Activated CD8-positive, alpha-beta T cell treated with anti-CD3 and anti-CD28 coated beads, Interleukin-2, amount 10 ng/mL, durations not matched to agents 7 days and 5 days (primary cell): Measurements from ENCODE around the gene PRXL2C. TPM values are rescaled to one million over a fixed set of nuclear protein-coding genes. Genes with fewer than 3 reads are reported as not detected.
"Not testable (repeated sequence)": the region's sequence is repeated elsewhere in the genome, so short reads cannot be mapped to it uniquely, and the experiment has no call there.

Source experiments
- ATAC-seq: fragments of 150-1000 bp; cut with Tn5 transposase; one replicate; pipeline ENCODE4 v1.10.0; 2021; ENCODE audit warnings: moderate library complexity
- CTCF ChIA-PET: fragments of 350-600 bp; sonication (Branson Sonifier 250); formaldehyde crosslinking; loops from one replicate; lab custom pipeline; 2021; ENCODE audit warnings: antibody characterized with exemption; lab: Charles Lee
- POLR2A ChIA-PET: fragments of 350-600 bp; sonication (Branson Sonifier 250); formaldehyde crosslinking; loops from one replicate; lab custom pipeline; 2021; ENCODE audit warnings: antibody characterized with exemption; lab: Charles Lee
- DNase-seq: peaks from one replicate; pipeline ENCODE4 v3.0.0-alpha.2; 2020
- H3K27ac Mint-ChIP-seq: one replicate; pipeline ENCODE4 v1.8.0; 2021; ENCODE audit warnings: mild to moderate bottlenecking, mixed read lengths
- H3K27me3 Mint-ChIP-seq: one replicate; pipeline ENCODE4 v1.8.0; 2021; ENCODE audit warnings: low read depth, mixed read lengths
- H3K36me3 Mint-ChIP-seq: one replicate; pipeline ENCODE4 v1.8.0; 2021; ENCODE audit warnings: low read depth, mixed read lengths
- H3K4me1 Mint-ChIP-seq: one replicate; pipeline ENCODE4 v1.8.0; 2021; ENCODE audit warnings: low read depth, mixed read lengths
- H3K4me3 Mint-ChIP-seq: one replicate; pipeline ENCODE4 v1.8.0; 2021; ENCODE audit warnings: mild to moderate bottlenecking, mixed read lengths
- H3K9me3 Mint-ChIP-seq: one replicate; pipeline ENCODE4 v1.8.0; 2022; ENCODE audit warnings: mixed read lengths; ENCODE audit not compliant: insufficient read depth
- total RNA-seq, 2 experiments: library from RNA; stranded (reverse); gene quantifications; one replicate each; pipeline ENCODE4 v1.2.3, GENCODE V29; 2021

Gene PRXL2C
- total RNA-seq, 2 experiments from 2014 or later = 3.8 to 5.4 TPM

- ATAC-seq (no peak), DNase-seq (no peak)
- Mint-ChIP-seq H3K36me3 (peaks cover 1% of the 10 kb centered on the region), H3K4me3 (no peak overlapping the region), H3K27ac (no peak overlapping the region), H3K9me3 (no peaks in the 10 kb centered on the region), H3K4me1 (no peaks in the 10 kb centered on the region), H3K27me3 (no peaks in the 10 kb centered on the region)
- POLR2A ChIA-PET = no interaction called here
- CTCF ChIA-PET = interaction anchor here (0.9 kb wide), 1 partner anchor 202 kb away, joined by 3 read pairs; no protein-coding TSS in a partner anchor
Observed at GRCh38 chr9:96644137-96644536, 11.0 kb downstream of the PRXL2C start.

DNA sequence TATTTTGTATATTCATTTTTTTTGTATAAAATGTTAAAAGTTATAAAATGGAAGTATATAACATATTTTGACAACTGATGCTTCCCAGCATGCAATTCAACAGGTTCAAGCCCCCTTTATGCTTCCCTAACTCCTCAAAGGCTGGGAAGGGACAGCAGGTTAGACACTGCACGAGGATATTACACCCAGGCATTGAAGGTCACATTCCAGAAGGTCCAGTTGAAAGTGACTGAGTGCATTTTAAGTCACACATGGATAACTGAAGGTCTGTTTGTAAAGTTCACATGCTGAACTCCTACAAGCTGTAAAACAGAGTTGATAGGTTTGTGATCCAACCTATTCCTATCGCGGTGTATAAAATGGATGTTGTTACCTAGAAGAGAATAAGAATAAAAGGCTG is 13.6 kb downstream of the PRXL2C start:
- Mint-ChIP-seq H3K27ac (no peak overlapping the region), H3K27me3 (peaks cover 5% of the 10 kb centered on the region), H3K36me3 (peaks cover 1% of the 10 kb centered on the region), H3K4me1 (no peaks in the 10 kb centered on the region), H3K9me3 (no peaks in the 10 kb centered on the region), H3K4me3 (no peak overlapping the region)
- CTCF ChIA-PET = no interaction called here
- POLR2A ChIA-PET = no interaction called here
- ATAC-seq (no peak), DNase-seq (no peak)

DNA sequence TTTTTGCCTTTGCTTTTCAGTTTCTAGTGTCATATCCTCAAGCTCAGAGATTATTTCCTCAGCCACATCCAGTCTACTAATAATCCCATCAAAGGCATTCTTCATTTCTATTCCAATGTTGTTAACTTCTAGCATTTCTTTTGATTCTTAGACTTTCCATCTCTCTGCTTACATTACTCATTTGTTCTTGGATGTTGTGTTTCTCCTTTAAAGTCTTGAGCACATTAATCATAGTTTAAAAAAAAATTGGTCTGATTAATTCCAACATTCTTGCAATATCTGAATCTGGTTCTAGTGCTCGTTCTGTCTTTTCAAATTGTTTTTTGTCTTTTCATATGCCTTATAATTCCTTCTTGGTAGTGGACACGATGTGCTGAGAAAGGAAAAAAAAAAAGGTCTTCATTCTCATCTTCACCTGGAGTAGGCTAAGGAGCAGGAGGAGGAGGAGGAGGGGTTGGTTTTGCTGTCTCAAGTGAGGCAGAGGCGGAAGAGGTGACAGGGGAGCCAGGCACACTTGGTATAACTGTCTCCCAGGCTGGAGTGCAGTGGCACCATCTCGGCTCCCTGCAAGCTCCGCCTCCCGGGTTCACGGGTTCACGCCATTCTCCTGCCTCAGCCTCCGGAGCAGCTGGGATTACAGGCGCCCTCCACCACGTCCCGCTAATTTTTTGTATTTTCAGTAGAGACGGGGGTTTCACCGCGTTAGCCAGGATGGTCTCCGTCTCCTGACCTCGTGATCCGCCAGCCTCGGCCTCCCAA is 16.3 kb downstream of the PRXL2C start:
- ChIA-PET POLR2A (no interaction called here), CTCF (no interaction called here)
- Mint-ChIP-seq H3K4me1 (no peaks in the 10 kb centered on the region), H3K4me3 (no peak overlapping the region), H3K27me3 (peaks cover 12% of the 10 kb centered on the region), H3K36me3 (peaks cover 1% of the 10 kb centered on the region), H3K27ac (no peak overlapping the region), H3K9me3 (no peaks in the 10 kb centered on the region)
- ATAC-seq = no peak
- DNase-seq = no peak

- Mint-ChIP-seq H3K27me3 (peaks cover 15% of the 10 kb centered on the region), H3K4me3 (no peak overlapping the region), H3K9me3 (no peaks in the 10 kb centered on the region), H3K4me1 (no peaks in the 10 kb centered on the region), H3K27ac (no peak overlapping the region), H3K36me3 (no peaks in the 10 kb centered on the region)
- no peak for DNase-seq
- POLR2A ChIA-PET = no interaction called here
- CTCF ChIA-PET = no interaction called here
- ATAC-seq = no peak
Observed at GRCh38 chr9:96636368-96636767, 18.7 kb downstream of the PRXL2C start.

GRCh38 chr9:96633579-96633978 is 21.5 kb downstream of the PRXL2C start:
- H3K27ac Mint-ChIP-seq, H3K4me1 Mint-ChIP-seq, H3K4me3 Mint-ChIP-seq, DNase-seq, H3K36me3 Mint-ChIP-seq, POLR2A ChIA-PET, ATAC-seq, H3K9me3 Mint-ChIP-seq: not testable (repeated sequence)
- peaks cover 21% of the 10 kb centered on the region for H3K27me3 Mint-ChIP-seq
- CTCF ChIA-PET = interaction anchor here (0.7 kb wide), 1 partner anchor 316 kb away, joined by 3 read pairs; no protein-coding TSS in a partner anchor

- Mint-ChIP-seq H3K27ac (no peak overlapping the region), H3K4me3 (no peak overlapping the region), H3K36me3 (no peaks in the 10 kb centered on the region), H3K9me3 (no peaks in the 10 kb centered on the region), H3K27me3 (peaks cover 12% of the 10 kb centered on the region), H3K4me1 (no peaks in the 10 kb centered on the region)
- DNase-seq (no peak), ATAC-seq (no peak)
- CTCF ChIA-PET = no interaction called here
- POLR2A ChIA-PET = no interaction called here
Observed at GRCh38 chr9:96626912-96627311, 28.2 kb downstream of the PRXL2C start.

DNA sequence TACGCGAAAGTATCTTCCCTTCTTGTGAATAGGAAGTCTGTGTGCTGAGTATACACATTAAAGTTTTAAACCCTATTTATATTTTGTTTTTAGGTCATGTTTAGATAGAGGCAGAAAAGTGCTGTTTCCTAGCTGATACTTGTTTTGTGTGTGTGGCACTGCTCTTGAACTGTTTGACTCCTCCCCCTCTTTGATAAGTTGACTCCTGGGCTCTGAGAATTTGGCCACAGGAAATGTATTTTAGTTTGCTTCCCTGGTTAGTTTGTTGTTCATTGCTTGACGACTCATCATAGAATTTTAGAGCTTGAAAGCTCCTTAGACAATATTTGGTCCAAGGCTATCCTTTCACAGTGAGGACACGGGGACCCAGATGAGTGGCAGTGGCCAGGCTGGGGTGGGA is 33.5 kb downstream of the PRXL2C start:
- peaks cover 8% of the 10 kb centered on the region for H3K4me1 Mint-ChIP-seq
- ATAC-seq (no peak), DNase-seq (no peak)
- H3K27ac Mint-ChIP-seq = no peak overlapping the region
- peaks cover 38% of the 10 kb centered on the region for H3K27me3 Mint-ChIP-seq
- H3K36me3 Mint-ChIP-seq = no peaks in the 10 kb centered on the region
- CTCF ChIA-PET = no interaction called here
- POLR2A ChIA-PET = no interaction called here
- no peaks in the 10 kb centered on the region for H3K9me3 Mint-ChIP-seq
- H3K4me3 Mint-ChIP-seq = no peak overlapping the region

GRCh38 chr9:96620832-96621269 is 34.3 kb downstream of the PRXL2C start:
- no peaks in the 10 kb centered on the region for H3K36me3 Mint-ChIP-seq
- DNase-seq (no peak), ATAC-seq (no peak)
- H3K4me1 Mint-ChIP-seq = peaks cover 8% of the 10 kb centered on the region
- ChIA-PET POLR2A (no interaction called here), CTCF (no interaction called here)
- H3K27ac Mint-ChIP-seq = no peak overlapping the region
- H3K4me3 Mint-ChIP-seq = no peak overlapping the region
- H3K9me3 Mint-ChIP-seq = no peaks in the 10 kb centered on the region
- peaks cover 37% of the 10 kb centered on the region for H3K27me3 Mint-ChIP-seq

- peaks cover 42% of the 10 kb centered on the region for H3K27me3 Mint-ChIP-seq
- no peak overlapping the region for H3K27ac Mint-ChIP-seq
- ATAC-seq (no peak), DNase-seq (no peak)
- ChIA-PET CTCF (no interaction called here), POLR2A (no interaction called here)
- peaks cover 8% of the 10 kb centered on the region for H3K4me1 Mint-ChIP-seq
- H3K36me3 Mint-ChIP-seq = no peaks in the 10 kb centered on the region
- peak overlapping the region; percentile 46 for H3K4me3 Mint-ChIP-seq
- H3K9me3 Mint-ChIP-seq = no peaks in the 10 kb centered on the region
Observed at GRCh38 chr9:96620181-96620514, 35.0 kb downstream of the PRXL2C start.

- peak; percentile 66 for DNase-seq
- Mint-ChIP-seq H3K4me3 (peak within 1 kb of the TSS; percentile 46), H3K27ac (no peak within 1 kb of the TSS), H3K9me3 (no peaks in the 10 kb centered on the region), H3K4me1 (peaks cover 8% of the 10 kb centered on the region), H3K27me3 (peaks cover 45% of the 10 kb centered on the region), H3K36me3 (no peaks in the 10 kb centered on the region)
- POLR2A ChIA-PET = no interaction called here
- peak; percentile 90 for ATAC-seq
- CTCF ChIA-PET = interaction anchor here (0.8 kb wide), 1 partner anchor 37 kb away, joined by 3 read pairs; no protein-coding TSS in a partner anchor
Observed at GRCh38 chr9:96619491-96620180, 35.5 kb downstream of the PRXL2C start, which contains the start of gene CDC14B. Gene CDC14B (minus strand): TSS chr9:96619843. CDS start chr9:96619378, 465 bp downstream.

GRCh38 chr9:96619124-96619465 is 36.0 kb downstream of the PRXL2C start:
- DNase-seq (no peak), ATAC-seq (peak; percentile 8)
- Mint-ChIP-seq H3K4me3 (no peak overlapping the region), H3K27ac (no peak overlapping the region), H3K36me3 (no peaks in the 10 kb centered on the region), H3K27me3 (peaks cover 46% of the 10 kb centered on the region), H3K4me1 (peaks cover 8% of the 10 kb centered on the region), H3K9me3 (no peaks in the 10 kb centered on the region)
- ChIA-PET POLR2A (no interaction called here), CTCF (interaction anchor here (0.8 to 1.8 kb wide), 2 partner anchors 10 to 37 kb away, joined by 3 to 4 read pairs; no protein-coding TSS in a partner anchor)
